Stimulated activated CD8-positive, alpha-beta memory T cell treated with anti-CD3 and anti-CD28 coated beads, Interleukin-2, amount 100 ng/mL, for 1 hour (primary cell): Measurements from ENCODE around the gene PML.

Experiments
- DNase-seq, 2 donors: peaks; one replicate each; pipeline ENCODE4 v3.0.0-alpha.2; 2020; ENCODE audit warnings: low read depth in 2 of 2

The PML gene

GRCh38 chr15:73994413-73994883 lies at the start of gene PML:
PML (plus strand) TSS chr15:73994716; CDS start chr15:73994813, 97 bp downstream.
- DNase-seq = peak; percentile 76 to 86

DNA sequence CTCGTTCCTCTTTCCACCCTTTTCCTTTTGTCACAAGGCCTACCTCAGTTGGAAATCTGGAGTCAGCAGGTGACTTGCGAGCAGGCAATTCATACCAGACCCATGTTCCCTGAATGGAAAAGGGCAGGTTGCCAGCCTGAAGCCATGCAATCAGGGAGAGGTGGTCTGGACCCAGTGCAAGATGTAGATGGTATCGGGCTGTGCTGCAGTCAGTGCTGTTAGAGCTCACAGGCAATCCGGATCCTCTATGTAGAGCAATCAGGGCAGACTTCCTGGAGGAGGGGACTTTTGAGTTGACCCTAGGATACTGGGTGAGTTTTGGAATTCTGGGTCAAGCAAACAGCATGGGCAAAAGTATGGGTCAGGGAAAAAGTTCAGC lies 49.4 kb upstream of the PML start:
- DNase-seq = no peak

DNA sequence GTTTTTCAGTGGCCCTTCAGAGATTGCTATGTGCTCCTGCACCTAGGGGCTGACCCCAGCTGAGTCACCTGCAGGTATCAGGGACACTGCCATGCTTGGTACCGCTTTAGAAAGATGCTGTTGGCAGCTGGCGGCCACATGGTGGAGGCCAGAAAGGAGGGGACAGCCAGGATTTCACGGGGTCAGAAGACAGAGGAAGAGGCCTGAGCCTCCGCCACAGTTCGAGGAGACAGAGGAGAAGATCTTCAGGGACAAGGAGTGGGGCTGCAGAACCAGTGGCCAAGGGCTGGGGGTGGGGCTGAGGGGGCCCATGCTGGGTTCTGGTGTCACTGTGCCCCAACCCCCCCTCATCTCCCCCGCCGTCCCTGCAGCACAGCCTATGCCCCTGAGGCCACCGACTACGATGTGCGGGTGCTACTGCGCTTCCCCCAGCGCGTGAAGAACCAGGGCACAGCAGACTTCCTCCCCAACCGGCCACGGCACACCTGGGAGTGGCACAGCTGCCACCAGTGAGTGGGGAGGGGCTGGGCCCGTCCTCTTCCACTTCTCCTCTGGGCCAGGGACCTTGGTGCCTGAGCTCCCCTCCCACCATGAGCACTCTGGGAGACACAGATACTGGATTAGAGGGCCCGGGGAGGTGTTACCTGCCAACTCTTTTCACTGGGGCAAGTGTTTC lies 48.3 kb upstream of the PML start:
- DNase-seq = no peak

DNA sequence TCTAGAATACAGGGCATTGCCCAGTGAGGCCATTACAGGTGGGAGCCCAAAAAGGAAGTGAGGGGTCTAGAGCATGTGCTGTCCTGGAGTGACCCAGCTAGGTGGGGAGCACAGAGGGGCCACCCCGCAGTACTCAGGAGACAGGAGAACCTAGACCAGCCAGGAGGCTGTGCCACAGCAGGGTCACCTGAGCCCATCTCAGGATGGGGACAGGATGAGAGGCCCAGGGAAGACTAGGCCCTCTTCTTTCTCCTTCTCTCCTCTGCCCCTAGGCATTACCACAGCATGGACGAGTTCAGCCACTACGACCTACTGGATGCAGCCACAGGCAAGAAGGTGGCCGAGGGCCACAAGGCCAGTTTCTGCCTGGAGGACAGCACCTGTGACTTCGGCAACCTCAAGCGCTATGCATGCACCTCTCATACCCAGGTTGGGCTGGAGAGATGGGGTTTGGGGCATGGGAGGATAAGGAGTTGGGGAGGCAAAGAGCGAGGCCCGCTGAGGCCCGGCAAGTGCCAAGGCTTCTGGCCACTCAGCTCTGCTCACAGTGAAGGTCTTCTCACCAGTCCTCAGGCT lies 47.6 kb upstream of the PML start:
- DNase-seq = no peak

GRCh38 chr15:73947651-73948050 lies 46.9 kb upstream of the PML start:
- no peak for DNase-seq

DNA sequence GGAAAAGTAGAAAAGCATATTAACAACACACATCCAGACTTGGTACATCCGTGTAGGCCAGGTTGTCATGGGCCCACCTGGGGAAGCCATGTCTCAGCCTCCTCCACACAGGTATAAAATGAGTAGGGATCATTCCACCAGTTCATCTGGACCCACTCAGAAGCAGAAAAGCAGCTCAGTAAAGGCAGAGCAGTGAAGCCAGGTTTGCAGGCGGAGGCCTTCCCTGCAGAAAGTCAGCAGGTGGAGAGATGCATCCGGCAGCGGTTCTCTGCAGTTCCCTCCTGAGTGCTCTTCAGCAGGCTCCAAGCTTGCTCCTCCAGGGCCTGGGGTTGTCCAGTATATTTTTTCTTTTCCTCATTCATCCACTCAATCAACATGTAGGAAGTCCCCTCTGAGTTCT lies 46.1 kb upstream of the PML start:
- no peak for DNase-seq

- no peak for DNase-seq
These were observed 45.5 kb upstream of the PML start for GRCh38 chr15:73948982-73949381.

- no peak for DNase-seq
These were observed 45.0 kb upstream of the PML start for GRCh38 chr15:73949496-73949895.

DNA sequence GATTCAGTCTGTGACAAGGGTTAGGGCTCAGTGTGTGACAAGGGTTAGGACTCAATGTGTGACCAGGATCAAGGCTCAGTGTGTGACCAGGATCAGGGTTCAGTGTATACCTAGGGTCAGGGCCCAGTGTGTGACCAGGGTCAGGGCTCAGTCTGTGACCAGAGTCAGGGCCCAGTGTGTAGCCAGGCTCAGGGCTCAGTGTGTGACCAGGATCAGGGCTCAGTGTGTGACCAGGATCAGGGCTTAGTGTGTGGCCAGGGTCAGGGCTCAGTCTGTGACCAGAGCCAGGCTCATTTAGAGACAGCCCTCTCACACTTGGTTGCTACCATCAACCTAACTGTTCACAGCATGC lies 44.1 kb upstream of the PML start:
- DNase-seq = no peak

- DNase-seq = peak; percentile 48 to 59
These were observed 43.5 kb upstream of the PML start for GRCh38 chr15:73950831-73951561.

- DNase-seq = no peak
These were observed 42.9 kb upstream of the PML start for GRCh38 chr15:73951601-73952000.

DNA sequence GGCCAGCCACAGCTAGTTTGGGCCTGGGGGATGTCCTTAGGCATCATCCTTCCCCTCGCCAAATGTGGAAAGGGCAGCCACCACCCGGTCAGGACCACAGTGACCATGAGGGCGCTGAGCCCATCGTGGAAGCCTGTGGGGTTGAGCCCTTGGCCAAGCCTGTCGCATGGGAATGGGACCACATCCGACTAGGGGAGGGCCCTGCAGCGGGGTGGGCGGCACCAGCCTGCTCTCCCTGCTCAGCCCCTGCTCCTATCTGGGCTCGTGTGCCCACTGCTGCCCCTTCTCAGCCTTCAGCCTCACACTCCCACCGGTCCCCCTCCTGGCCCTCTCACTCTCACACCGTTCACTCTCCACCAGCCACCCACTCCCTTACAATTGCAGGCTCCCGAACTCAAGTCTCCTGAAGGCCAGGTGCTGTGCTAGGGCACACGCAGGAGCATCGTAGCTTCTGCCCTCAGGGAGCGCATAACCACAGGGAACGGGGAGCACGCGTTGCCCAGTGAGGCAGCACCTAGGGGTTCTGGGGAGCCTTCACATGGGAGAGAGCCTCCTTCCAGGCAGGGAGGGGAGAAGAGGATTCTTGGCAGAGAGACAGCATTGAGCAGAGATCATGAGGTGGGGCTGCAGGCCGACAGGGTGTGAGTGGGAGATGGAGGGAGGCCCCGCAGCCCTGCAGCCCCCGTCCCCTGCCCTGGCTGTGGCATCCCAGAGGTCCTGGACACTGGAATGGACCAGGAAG lies 42.2 kb upstream of the PML start:
- no peak for DNase-seq

DNA sequence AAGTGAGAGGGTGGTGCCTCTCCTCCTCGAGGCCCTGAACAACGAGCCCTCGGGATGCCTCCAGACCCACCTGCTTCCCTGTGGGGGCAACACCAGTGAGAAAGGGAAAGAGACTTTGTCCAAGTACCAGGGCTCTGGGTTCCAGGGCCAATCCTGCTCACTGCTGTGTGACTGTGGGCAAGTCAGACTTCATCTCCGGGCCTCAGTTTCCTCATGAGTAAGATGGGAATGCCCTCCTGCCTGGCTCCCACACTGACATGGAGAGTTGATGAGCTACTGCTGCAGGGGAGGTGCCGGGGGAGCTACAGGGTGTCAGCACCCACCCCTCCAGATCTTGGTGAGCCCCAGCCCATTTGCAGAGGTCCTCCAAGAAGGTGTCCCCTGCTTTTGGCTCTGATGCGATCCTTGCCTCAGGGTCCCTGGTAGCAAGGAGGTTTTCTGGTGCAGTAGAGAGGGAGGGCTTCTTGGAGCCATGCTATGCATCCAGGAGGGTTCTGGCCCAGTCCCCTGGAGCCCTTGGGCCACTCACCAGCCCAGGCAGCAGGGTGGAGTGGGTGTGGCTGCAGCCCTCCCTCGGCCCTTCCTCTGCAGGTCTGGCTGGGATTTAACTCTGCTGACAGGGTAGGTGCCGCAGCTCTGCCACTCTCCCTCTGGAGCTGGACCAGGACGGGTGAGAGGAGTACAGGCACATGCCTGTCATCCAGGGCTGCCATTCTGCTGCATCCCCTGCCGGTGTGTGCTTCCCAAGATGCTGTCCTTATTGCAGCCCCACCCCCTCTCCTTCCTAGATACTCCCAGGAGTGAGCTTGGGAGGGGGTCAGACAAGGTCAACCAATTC lies 41.4 kb upstream of the PML start:
- DNase-seq = no peak

DNA sequence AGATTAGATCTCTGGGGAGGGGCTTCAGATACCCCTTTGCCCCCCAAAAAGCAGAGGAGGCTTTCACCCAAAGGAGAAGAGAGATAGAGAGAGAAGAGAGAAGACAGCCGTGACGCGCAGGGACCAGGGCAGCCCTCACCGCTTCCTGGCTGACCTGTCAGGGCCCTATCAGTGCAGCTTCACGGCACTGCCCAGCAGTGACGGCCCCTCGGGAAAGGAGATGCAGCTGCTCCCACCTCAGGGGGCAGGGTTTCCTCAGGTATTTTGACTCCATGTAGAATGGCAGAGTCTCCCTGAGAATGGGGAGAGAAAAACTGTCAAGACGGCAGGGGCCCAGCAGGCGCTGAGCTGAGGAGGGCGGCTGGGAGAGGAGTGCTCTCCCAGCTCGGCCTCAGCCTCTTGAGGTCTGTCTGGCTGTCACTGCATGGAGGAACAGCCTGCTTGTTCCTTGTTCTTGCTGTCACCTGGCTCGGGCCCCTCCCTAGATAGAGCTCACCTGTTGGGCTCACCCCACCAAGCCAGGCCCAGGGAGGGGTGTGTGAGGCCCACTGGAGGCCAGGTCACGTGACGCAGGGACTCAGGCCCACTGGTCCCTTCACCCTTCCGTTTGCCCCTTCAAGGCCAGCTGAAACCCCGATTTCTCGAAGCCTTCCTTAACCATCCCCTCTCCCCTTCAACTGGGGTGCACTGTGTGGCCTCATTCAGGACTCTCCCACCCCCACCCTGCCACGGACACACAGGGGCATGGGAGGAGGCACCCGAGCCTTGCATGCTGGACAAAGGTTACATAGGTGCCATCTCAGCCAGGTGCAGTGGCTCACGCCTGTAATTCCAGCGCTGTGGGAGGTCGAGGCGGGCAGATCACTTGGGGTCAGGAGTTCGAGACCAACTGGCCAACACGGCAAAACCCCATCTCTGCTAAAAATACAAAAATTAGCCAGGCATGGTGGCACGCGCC lies 40.0 kb upstream of the PML start:
- no peak for DNase-seq

DNA sequence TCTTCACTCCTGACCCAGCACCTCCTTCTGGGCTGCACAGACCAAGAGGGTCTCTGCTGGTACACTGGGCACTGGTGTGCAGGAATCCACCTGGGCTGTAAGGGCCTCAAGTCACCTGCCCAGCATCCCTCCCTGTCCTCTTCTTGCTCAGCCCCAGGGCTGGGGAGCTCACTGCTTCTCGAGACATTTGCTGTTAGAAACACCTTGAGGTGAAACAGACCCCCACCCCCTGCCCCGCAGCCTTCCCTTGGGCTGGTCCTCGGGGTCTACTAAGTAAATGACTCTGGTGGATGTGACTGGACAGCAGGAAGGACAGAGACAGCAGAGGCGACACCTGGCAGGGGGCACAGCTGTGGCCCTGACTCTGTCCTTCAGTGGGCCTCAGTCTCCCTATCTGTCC lies 39.2 kb upstream of the PML start:
- no peak for DNase-seq

DNA sequence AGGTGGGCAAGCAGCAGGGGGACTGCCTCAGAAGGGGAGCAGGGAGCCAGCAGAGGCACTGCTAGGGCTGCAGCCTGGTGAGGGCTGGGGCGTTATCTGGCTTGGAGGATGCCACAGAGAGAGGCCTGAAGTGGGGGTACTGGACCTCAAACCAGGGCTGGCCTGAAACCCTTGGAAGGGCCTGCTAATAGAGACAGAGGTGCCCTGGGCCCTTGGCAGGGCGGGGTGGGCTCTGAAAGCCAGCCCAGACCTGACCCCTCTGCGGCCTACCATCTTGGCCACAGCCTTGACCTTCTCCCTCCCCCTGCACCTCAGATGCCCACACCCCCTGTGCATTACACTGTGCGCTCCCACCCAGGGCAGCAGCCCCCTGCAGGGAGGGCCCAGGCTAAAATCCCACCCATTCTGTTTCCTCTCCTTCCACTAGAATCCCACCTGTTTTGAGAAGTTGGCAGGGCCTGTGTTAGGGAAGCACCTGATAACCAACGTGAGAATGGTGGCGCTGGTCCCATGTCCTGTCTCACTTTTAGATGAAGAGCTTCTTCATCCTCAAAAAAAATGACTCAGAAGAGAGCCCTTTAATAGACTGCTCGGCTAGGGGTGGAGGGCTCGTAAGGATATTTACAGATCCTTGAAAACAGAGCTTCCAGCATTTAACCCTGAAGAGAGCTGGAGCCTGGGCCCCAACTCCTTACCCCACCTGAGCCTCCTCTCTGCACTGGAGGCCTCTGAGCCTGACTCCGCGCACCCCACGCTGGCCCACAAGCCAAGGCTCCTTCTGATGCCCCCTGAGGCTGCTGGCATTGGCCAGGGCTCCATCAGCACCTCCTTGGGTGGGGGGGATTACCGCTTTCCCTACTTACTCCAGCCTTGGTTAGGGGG lies 38.4 kb upstream of the PML start:
- DNase-seq = no peak

- DNase-seq = no peak
These were observed 37.8 kb upstream of the PML start for GRCh38 chr15:73956743-73957135.

DNA sequence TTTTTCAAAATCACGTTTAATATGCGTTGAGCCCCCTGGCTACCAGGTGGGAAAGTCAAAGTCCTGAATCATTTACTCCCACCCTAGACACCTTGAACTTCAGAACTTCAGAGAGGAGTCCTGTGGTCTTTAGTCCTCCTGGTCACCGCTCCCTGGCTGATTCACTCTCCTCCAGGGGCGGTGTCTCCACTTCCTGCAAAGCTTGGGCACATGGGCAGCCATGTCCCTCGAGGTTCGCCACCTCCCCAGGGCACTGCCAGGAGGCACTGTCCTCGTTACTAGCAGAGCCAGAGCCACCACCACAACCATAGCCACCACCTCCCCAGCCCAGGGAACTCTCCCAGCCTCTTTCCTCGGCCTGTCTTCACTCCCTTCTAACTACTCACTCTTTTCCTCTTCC lies 37.2 kb upstream of the PML start:
- DNase-seq = no peak

GRCh38 chr15:73957785-73958184 lies 36.7 kb upstream of the PML start:
- no peak for DNase-seq
